CD4-positive, alpha-beta T cell (primary cell): ENCODE measurements around the gene RYR2. TPM values are rescaled to one million over a fixed set of nuclear protein-coding genes. Genes with fewer than 3 reads are reported as not detected.

ENCODE experiments used
- ATAC-seq: fragments of 200-7000 bp; cut with Tn5 transposase; one replicate; pipeline ENCODE4 v1.10.0; 2022; ENCODE audit warnings: mild to moderate bottlenecking; ENCODE audit not compliant: poor library complexity
- CTCF ChIA-PET: fragments of 350-600 bp; sonication (Branson Sonifier 250); formaldehyde crosslinking; loops from one replicate; lab custom pipeline; 2021; ENCODE audit warnings: antibody characterized with exemption, inconsistent platforms; lab: Charles Lee
- POLR2A ChIA-PET: fragments of 350-600 bp; sonication (Branson Sonifier 250); formaldehyde crosslinking; loops from one replicate; lab custom pipeline; 2021; ENCODE audit warnings: antibody characterized with exemption, inconsistent platforms; lab: Charles Lee
- DNase-seq, 14 experiments: peaks; one replicate each; pipeline ENCODE4 v3.0.0-alpha.2; 2013 to 2020; ENCODE audit warnings: mixed read lengths in 2 of 14
- H3K27ac ChIP-seq, 2 donors: one replicate each; pipeline versions ENCODE4 v1.5.1 to v1.7.0; 2013; ENCODE audit warnings: low read length in 2 of 2, low read depth in 1 of 2, mild to moderate bottlenecking in 1 of 2
- H3K27me3 ChIP-seq, 2 experiments: 1 replicate in 1 of 2; 2 replicates in 1 of 2; pipeline versions ENCODE4 v1.6.1 to v1.7.0; 2013; ENCODE audit warnings: low read length in 2 of 2, control low read depth in 1 of 2, mild to moderate bottlenecking in 1 of 2, moderate library complexity in 1 of 2; ENCODE audit not compliant: insufficient read depth in 2 of 2, control insufficient read depth in 1 of 2
- H3K36me3 ChIP-seq: one replicate; pipeline ENCODE4 v1.6.1; 2013; ENCODE audit warnings: low read length, control low read depth; ENCODE audit not compliant: insufficient read depth
- H3K4me1 ChIP-seq: one replicate; pipeline ENCODE4 v1.6.1; 2013; ENCODE audit warnings: low read length, control low read depth; ENCODE audit not compliant: insufficient read depth
- H3K4me3 ChIP-seq: one replicate; pipeline ENCODE4 v1.5.1; 2013; ENCODE audit warnings: mild to moderate bottlenecking, low read length, moderate library complexity
- H3K9me3 ChIP-seq, 2 experiments: 1 replicate in 1 of 2; 2 replicates in 1 of 2; pipeline versions ENCODE4 v1.6.1 to v1.7.0; 2013; ENCODE audit warnings: low read length in 2 of 2, mild to moderate bottlenecking in 2 of 2, control low read depth in 1 of 2, moderate library complexity in 1 of 2; ENCODE audit not compliant: control insufficient read depth in 1 of 2, insufficient read depth in 1 of 2
- H3K27ac Mint-ChIP-seq: one replicate; pipeline ENCODE4 v1.8.0; 2020; ENCODE audit warnings: mixed read lengths
- H3K27me3 Mint-ChIP-seq: one replicate; pipeline ENCODE4 v1.8.0; 2021; ENCODE audit warnings: mixed read lengths
- H3K36me3 Mint-ChIP-seq: one replicate; pipeline ENCODE4 v1.8.0; 2021; ENCODE audit warnings: low read depth, mixed read lengths
- H3K4me1 Mint-ChIP-seq: one replicate; pipeline ENCODE4 v1.8.0; 2021; ENCODE audit warnings: low read depth, mixed read lengths
- H3K4me3 Mint-ChIP-seq: one replicate; pipeline ENCODE4 v1.8.0; 2020; ENCODE audit warnings: mild to moderate bottlenecking, mixed read lengths
- H3K9me3 Mint-ChIP-seq: one replicate; pipeline ENCODE4 v1.8.0; 2020; ENCODE audit warnings: mixed read lengths
- intact Hi-C, 2 experiments: fragments of 100-400 bp; cut with DNase I in 1 of 2; cut with micrococcal nuclease in 1 of 2; formaldehyde crosslinking; loops; one replicate each; pipeline versions ENCODE4 v1.15.1 to v1.9.0; 2023 to 2025; cut with DNase I, micrococcal nuclease
- total RNA-seq, 174 experiments: library from RNA in 2 of 174; stranded (reverse) in 2 of 174; gene quantifications; one replicate each; pipeline ENCODE4 v1.2.3 and lab custom pipeline; 2021 to 2026
- TF ChIP-seq, protein P1 (sequence below): fragments of 200-600 bp; IDR thresholded peaks from one replicate; pipeline ENCODE4 v1.8.0; 2022; ENCODE audit warnings: antibody characterized with exemption, mild to moderate bottlenecking

Gene RYR2
- total RNA-seq, 2 experiments from 2014 or later, result not detected

GRCh38 chr1:237040823-237041222, 1.2 kb upstream of the RYR2 start:
- no peak overlapping the region for H3K27ac ChIP-seq
- no peak overlapping the region for H3K4me3 Mint-ChIP-seq
- peaks cover 14% of the 10 kb centered on the region for H3K4me1 Mint-ChIP-seq
- no peaks in the 10 kb centered on the region for H3K4me1 ChIP-seq
- no peak overlapping the region for H3K4me3 ChIP-seq
- H3K36me3 Mint-ChIP-seq, result no peaks in the 10 kb centered on the region
- intact Hi-C loops, result no loop called here
- DNase-seq (no peak), ATAC-seq (no peak)
- H3K27me3 ChIP-seq, result peaks cover 27 to 40% of the 10 kb centered on the region in 2 experiments
- no peaks in the 10 kb centered on the region for H3K36me3 ChIP-seq
- no peak overlapping the region for H3K27ac Mint-ChIP-seq
- ChIA-PET CTCF (no interaction called here), POLR2A (no interaction called here)
- TF ChIP-seq, protein P1, sequence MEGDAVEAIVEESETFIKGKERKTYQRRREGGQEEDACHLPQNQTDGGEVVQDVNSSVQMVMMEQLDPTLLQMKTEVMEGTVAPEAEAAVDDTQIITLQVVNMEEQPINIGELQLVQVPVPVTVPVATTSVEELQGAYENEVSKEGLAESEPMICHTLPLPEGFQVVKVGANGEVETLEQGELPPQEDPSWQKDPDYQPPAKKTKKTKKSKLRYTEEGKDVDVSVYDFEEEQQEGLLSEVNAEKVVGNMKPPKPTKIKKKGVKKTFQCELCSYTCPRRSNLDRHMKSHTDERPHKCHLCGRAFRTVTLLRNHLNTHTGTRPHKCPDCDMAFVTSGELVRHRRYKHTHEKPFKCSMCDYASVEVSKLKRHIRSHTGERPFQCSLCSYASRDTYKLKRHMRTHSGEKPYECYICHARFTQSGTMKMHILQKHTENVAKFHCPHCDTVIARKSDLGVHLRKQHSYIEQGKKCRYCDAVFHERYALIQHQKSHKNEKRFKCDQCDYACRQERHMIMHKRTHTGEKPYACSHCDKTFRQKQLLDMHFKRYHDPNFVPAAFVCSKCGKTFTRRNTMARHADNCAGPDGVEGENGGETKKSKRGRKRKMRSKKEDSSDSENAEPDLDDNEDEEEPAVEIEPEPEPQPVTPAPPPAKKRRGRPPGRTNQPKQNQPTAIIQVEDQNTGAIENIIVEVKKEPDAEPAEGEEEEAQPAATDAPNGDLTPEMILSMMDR, result no peak
- peaks cover 0 to 6% of the 10 kb centered on the region in 2 experiments for H3K9me3 ChIP-seq
- H3K27me3 Mint-ChIP-seq, result peaks cover 42% of the 10 kb centered on the region
- no peaks in the 10 kb centered on the region for H3K9me3 Mint-ChIP-seq

GRCh38 chr1:237041461-237041794, 556 bp upstream of the RYR2 start:
- intact Hi-C loops, result no loop called here
- Histone ChIP-seq H3K4me3 (no peak overlapping the region), H3K36me3 (no peaks in the 10 kb centered on the region), H3K9me3 (peaks cover 0 to 6% of the 10 kb centered on the region in 2 experiments), H3K27me3 (peaks cover 27 to 43% of the 10 kb centered on the region in 2 experiments), H3K4me1 (no peaks in the 10 kb centered on the region), H3K27ac (no peak overlapping the region)
- DNase-seq (no peak), ATAC-seq (no peak)
- POLR2A ChIA-PET, result no interaction called here
- Mint-ChIP-seq H3K4me1 (peaks cover 14% of the 10 kb centered on the region), H3K4me3 (peak overlapping the region; percentile 1), H3K9me3 (no peaks in the 10 kb centered on the region), H3K36me3 (no peaks in the 10 kb centered on the region), H3K27me3 (peaks cover 42% of the 10 kb centered on the region), H3K27ac (no peak overlapping the region)
- TF ChIP-seq, protein P1, result no peak
- CTCF ChIA-PET, result no interaction called here

DNA sequence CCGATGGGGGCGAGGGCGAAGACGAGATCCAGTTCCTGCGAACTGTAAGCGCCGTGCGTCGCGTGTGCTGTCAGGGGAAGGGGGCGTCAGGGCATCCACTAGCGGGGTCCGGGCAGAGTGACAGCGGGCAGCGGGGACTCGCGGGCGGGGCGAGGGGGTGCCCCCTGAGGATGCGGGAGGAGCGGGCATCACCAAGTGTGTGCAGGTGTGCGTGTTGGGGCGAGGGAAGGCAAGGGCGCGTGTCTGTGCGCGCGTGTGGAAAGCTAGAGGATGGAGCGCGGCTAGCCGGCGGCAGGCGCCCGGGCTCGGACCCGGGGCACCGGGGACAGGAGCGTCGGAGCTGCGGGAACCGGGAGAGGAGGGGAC, 525 bp downstream of the RYR2 start:
- peaks cover 28 to 49% of the 10 kb centered on the region in 2 experiments for H3K27me3 ChIP-seq
- peaks cover 14% of the 10 kb centered on the region for H3K4me1 Mint-ChIP-seq

More for the DNA sequence above, 525 bp downstream of the RYR2 start:
- H3K27me3 Mint-ChIP-seq, result peaks cover 42% of the 10 kb centered on the region
- H3K4me1 ChIP-seq, result no peaks in the 10 kb centered on the region
- TF ChIP-seq, protein P1, result no peak
- H3K9me3 Mint-ChIP-seq, result no peaks in the 10 kb centered on the region
- peaks cover 0 to 6% of the 10 kb centered on the region in 2 experiments for H3K9me3 ChIP-seq
- no peak overlapping the region for H3K27ac Mint-ChIP-seq
- no peak overlapping the region for H3K4me3 ChIP-seq
- CTCF ChIA-PET, result no interaction called here
- H3K27ac ChIP-seq, result no peak overlapping the region
- no peaks in the 10 kb centered on the region for H3K36me3 ChIP-seq
- ATAC-seq, result no peak
- intact Hi-C loops, result no loop called here
- H3K4me3 Mint-ChIP-seq, result no peak overlapping the region
- no peak for DNase-seq
- POLR2A ChIA-PET, result no interaction called here
- H3K36me3 Mint-ChIP-seq, result no peaks in the 10 kb centered on the region
